Stimulated activated naive CD8-positive, alpha-beta T cell treated with anti-CD3 and anti-CD28 coated beads, Interleukin-15, amount 100 ng/mL, for 72 hours (primary cell): ENCODE results near the gene CDKAL1.
A peak's percentile ranks its signal among the peaks of the same experiment; 100 is the strongest.
"Not testable (repeated sequence)": the region's sequence is repeated elsewhere in the genome, so short reads cannot be mapped to it uniquely, and the experiment has no call there.

Experiments
- ATAC-seq: fragments of 150-1000 bp; cut with Tn5 transposase; 2 replicates; pipeline ENCODE4 v1.10.0; 2021; ENCODE audit warnings: mild to moderate bottlenecking, moderate library complexity
- DNase-seq, 2 donors: peaks; one replicate each; pipeline ENCODE4 v3.0.0; 2021 to 2022
- H3K27ac Mint-ChIP-seq, 2 donors: one replicate each; pipeline ENCODE4 v1.8.0; 2022; ENCODE audit warnings: mild to moderate bottlenecking in 2 of 2, mixed read lengths in 2 of 2, moderate library complexity in 2 of 2
- H3K27me3 Mint-ChIP-seq: one replicate; pipeline ENCODE4 v1.8.0; 2022; ENCODE audit warnings: mixed read lengths
- H3K4me1 Mint-ChIP-seq: one replicate; pipeline ENCODE4 v1.8.0; 2022; ENCODE audit warnings: mild to moderate bottlenecking, mixed read lengths
- H3K4me3 Mint-ChIP-seq, 2 donors: one replicate each; pipeline ENCODE4 v1.8.0; 2022; ENCODE audit warnings: mild to moderate bottlenecking in 2 of 2, mixed read lengths in 2 of 2, moderate library complexity in 1 of 2
- H3K9me3 Mint-ChIP-seq, 2 donors: one replicate each; pipeline ENCODE4 v1.8.0; 2022; ENCODE audit warnings: mixed read lengths in 2 of 2

The CDKAL1 gene

GRCh38 chr6:21070620-21071019 lies 536.4 kb downstream of the CDKAL1 start:
- H3K4me1 Mint-ChIP-seq, result peaks cover 13% of the 10 kb centered on the region
- H3K27ac Mint-ChIP-seq, result no peak overlapping the region
- DNase-seq, result no peak
- no peak for ATAC-seq
- peaks cover 14 to 21% of the 10 kb centered on the region in 2 donors for H3K9me3 Mint-ChIP-seq
- no peak overlapping the region for H3K4me3 Mint-ChIP-seq
- H3K27me3 Mint-ChIP-seq, result no peaks in the 10 kb centered on the region

- no peak overlapping the region for H3K27ac Mint-ChIP-seq
Observed at GRCh38 chr6:21071780-21072468, 537.7 kb downstream of the CDKAL1 start.

GRCh38 chr6:21073318-21073839 lies 539.1 kb downstream of the CDKAL1 start:
- Mint-ChIP-seq H3K4me1 (no peaks in the 10 kb centered on the region), H3K9me3 (peaks cover 18 to 36% of the 10 kb centered on the region in 2 donors), H3K27me3 (no peaks in the 10 kb centered on the region), H3K27ac (no peak overlapping the region), H3K4me3 (no peak overlapping the region)
- DNase-seq, result no peak
- ATAC-seq, result no peak

More at GRCh38 chr6:21071780-21072468, 537.7 kb downstream of the CDKAL1 start:
- no peak for DNase-seq
- H3K4me3 Mint-ChIP-seq, result no peak overlapping the region
- peaks cover 13% of the 10 kb centered on the region for H3K4me1 Mint-ChIP-seq
- ATAC-seq, result no peak
- peaks cover 18 to 26% of the 10 kb centered on the region in 2 donors for H3K9me3 Mint-ChIP-seq
- H3K27me3 Mint-ChIP-seq, result no peaks in the 10 kb centered on the region

GRCh38 chr6:21074484-21074883 lies 540.2 kb downstream of the CDKAL1 start:
- Mint-ChIP-seq H3K4me1 (no peaks in the 10 kb centered on the region), H3K9me3 (peaks cover 18 to 42% of the 10 kb centered on the region in 2 donors), H3K27me3 (no peaks in the 10 kb centered on the region), H3K4me3 (no peak overlapping the region), H3K27ac (peak overlapping the region in 1 of 2 donors; percentile 21)
- DNase-seq (no peak), ATAC-seq (no peak)

GRCh38 chr6:21075986-21076385 lies 541.7 kb downstream of the CDKAL1 start:
- DNase-seq (no peak), ATAC-seq (no peak)
- Mint-ChIP-seq H3K4me1 (no peaks in the 10 kb centered on the region), H3K27ac (no peak overlapping the region), H3K4me3 (no peak overlapping the region), H3K9me3 (peaks cover 13 to 29% of the 10 kb centered on the region in 2 donors), H3K27me3 (no peaks in the 10 kb centered on the region)

- ATAC-seq (no peak), DNase-seq (no peak)
- Mint-ChIP-seq H3K27ac (no peak overlapping the region), H3K9me3 (peaks cover 4 to 21% of the 10 kb centered on the region in 2 donors), H3K4me1 (no peaks in the 10 kb centered on the region), H3K27me3 (no peaks in the 10 kb centered on the region), H3K4me3 (no peak overlapping the region)
Observed at GRCh38 chr6:21078497-21078896, 544.2 kb downstream of the CDKAL1 start.

- peaks cover 4 to 21% of the 10 kb centered on the region in 2 donors for H3K9me3 Mint-ChIP-seq
- ATAC-seq (no peak), DNase-seq (no peak)
- H3K27me3 Mint-ChIP-seq, result no peaks in the 10 kb centered on the region
- no peak overlapping the region for H3K27ac Mint-ChIP-seq
- H3K4me3 Mint-ChIP-seq, result no peak overlapping the region
- H3K4me1 Mint-ChIP-seq, result no peaks in the 10 kb centered on the region
Observed at GRCh38 chr6:21079468-21080048, 545.3 kb downstream of the CDKAL1 start.

- H3K4me3 Mint-ChIP-seq, result no peak overlapping the region
- no peaks in the 10 kb centered on the region for H3K27me3 Mint-ChIP-seq
- ATAC-seq, result no peak
- no peaks in the 10 kb centered on the region for H3K4me1 Mint-ChIP-seq
- H3K9me3 Mint-ChIP-seq, result peaks cover 4 to 21% of the 10 kb centered on the region in 2 donors
- no peak for DNase-seq
- no peak overlapping the region for H3K27ac Mint-ChIP-seq
Observed at GRCh38 chr6:21080221-21080620, 546.0 kb downstream of the CDKAL1 start.

GRCh38 chr6:21082091-21082490 lies 547.8 kb downstream of the CDKAL1 start:
- Mint-ChIP-seq H3K4me3 (no peak overlapping the region), H3K27me3 (no peaks in the 10 kb centered on the region), H3K27ac (no peak overlapping the region), H3K9me3 (peaks cover 0 to 15% of the 10 kb centered on the region in 2 donors), H3K4me1 (no peaks in the 10 kb centered on the region)
- no peak for DNase-seq
- no peak for ATAC-seq

- Mint-ChIP-seq H3K4me1 (no peaks in the 10 kb centered on the region), H3K9me3 (peaks cover 0 to 3% of the 10 kb centered on the region in 2 donors), H3K27ac (no peak overlapping the region), H3K27me3 (no peaks in the 10 kb centered on the region), H3K4me3 (no peak overlapping the region)
- no peak for ATAC-seq
- no peak for DNase-seq
Observed at GRCh38 chr6:21083708-21084107, 549.5 kb downstream of the CDKAL1 start.

GRCh38 chr6:21084656-21085055 lies 550.4 kb downstream of the CDKAL1 start:
- no peak overlapping the region for H3K27ac Mint-ChIP-seq
- H3K27me3 Mint-ChIP-seq, result no peaks in the 10 kb centered on the region
- no peak overlapping the region for H3K4me3 Mint-ChIP-seq
- ATAC-seq (no peak), DNase-seq (no peak)
- no peaks in the 10 kb centered on the region for H3K9me3 Mint-ChIP-seq
- H3K4me1 Mint-ChIP-seq, result no peaks in the 10 kb centered on the region

GRCh38 chr6:21085211-21085610 lies 551.0 kb downstream of the CDKAL1 start:
- no peak for ATAC-seq
- Mint-ChIP-seq H3K9me3 (no peaks in the 10 kb centered on the region), H3K27me3 (no peaks in the 10 kb centered on the region), H3K4me1 (no peaks in the 10 kb centered on the region), H3K4me3 (no peak overlapping the region), H3K27ac (no peak overlapping the region)
- no peak for DNase-seq

GRCh38 chr6:21085643-21086042 lies 551.4 kb downstream of the CDKAL1 start:
- DNase-seq, result no peak
- no peaks in the 10 kb centered on the region for H3K27me3 Mint-ChIP-seq
- peak overlapping the region in 1 of 2 donors; percentile 58 for H3K27ac Mint-ChIP-seq
- no peak for ATAC-seq
- no peak overlapping the region for H3K4me3 Mint-ChIP-seq
- no peaks in the 10 kb centered on the region for H3K9me3 Mint-ChIP-seq
- H3K4me1 Mint-ChIP-seq, result no peaks in the 10 kb centered on the region

- no peaks in the 10 kb centered on the region for H3K9me3 Mint-ChIP-seq
- no peak for ATAC-seq
- H3K4me1 Mint-ChIP-seq, result no peaks in the 10 kb centered on the region
- no peaks in the 10 kb centered on the region for H3K27me3 Mint-ChIP-seq
- no peak for DNase-seq
- H3K27ac Mint-ChIP-seq, result no peak overlapping the region
- H3K4me3 Mint-ChIP-seq, result no peak overlapping the region
Observed at GRCh38 chr6:21087188-21087587, 552.9 kb downstream of the CDKAL1 start.

- H3K4me1 Mint-ChIP-seq, result no peaks in the 10 kb centered on the region
- ATAC-seq (no peak), DNase-seq (no peak)
- no peaks in the 10 kb centered on the region for H3K27me3 Mint-ChIP-seq
- H3K9me3 Mint-ChIP-seq, result no peaks in the 10 kb centered on the region
- peak overlapping the region in 1 of 2 donors; percentile 4 for H3K27ac Mint-ChIP-seq
- H3K4me3 Mint-ChIP-seq, result no peak overlapping the region
Observed at GRCh38 chr6:21091411-21091810, 557.2 kb downstream of the CDKAL1 start.

- not testable (repeated sequence) for H3K27ac Mint-ChIP-seq, ATAC-seq, DNase-seq, H3K4me1 Mint-ChIP-seq, H3K4me3 Mint-ChIP-seq, H3K27me3 Mint-ChIP-seq, H3K9me3 Mint-ChIP-seq
Observed at GRCh38 chr6:21092231-21092772, 558.0 kb downstream of the CDKAL1 start.
